Endothelial cell of umbilical vein (primary cell): ENCODE results near the gene SPSB1. TPM values are rescaled to one million over a fixed set of nuclear protein-coding genes. Genes with fewer than 3 reads are reported as not detected.

Experiments used
- BruUV-seq: library from RNA; stranded (reverse); fragments of 400-500 nt; replicated peaks from 2 replicates; lab custom pipeline; 2021; lab: Mats Ljungman, UMichigan
- CTCF ChIA-PET: fragments of 300-600, 350-600 bp; sonication (Branson Sonifier 250); formaldehyde crosslinking; loops from one replicate; lab custom pipeline; 2021; ENCODE audit warnings: antibody characterized with exemption, inconsistent platforms; lab: Charles Lee
- POLR2A ChIA-PET: fragments of 300-600, 350-600 bp; sonication (Branson Sonifier 250); formaldehyde crosslinking; loops from one replicate; lab custom pipeline; 2021; ENCODE audit warnings: antibody characterized with exemption, inconsistent platforms; lab: Charles Lee
- DNase-seq: peaks from one replicate; pipeline ENCODE4 v3.0.0-alpha.2; 2011; ENCODE audit warnings: low read depth, low spot score
- FAIRE-seq: peaks from 2 replicates; lab custom pipeline; 2011; peaks lifted over from hg19 to GRCh38; lab: Jason Lieb, UNC
- H2AFZ ChIP-seq: 2 replicates; pipeline ENCODE4 v1.6.0; 2012; ENCODE audit warnings: low read depth, low read length, control low read depth, inconsistent platforms
- H3K27ac ChIP-seq: 2 replicates; pipeline ENCODE4 v1.5.1; 2011; ENCODE audit warnings: low read depth, mild to moderate bottlenecking, control low read depth, low read length, moderate library complexity; ENCODE audit not compliant: insufficient read depth
- H3K27me3 ChIP-seq, 2 experiments: 2 replicates each; pipeline versions ENCODE4 v1.6.0 to v1.6.1; 2011; ENCODE audit warnings: low read length in 2 of 2, mixed read lengths in 1 of 2; ENCODE audit not compliant: control insufficient read depth in 2 of 2, insufficient read depth in 2 of 2
- H3K36me3 ChIP-seq, 2 experiments: 2 replicates in 1 of 2; 3 replicates in 1 of 2; pipeline ENCODE4 v1.5.1; 2011; ENCODE audit warnings: low read length in 2 of 2, mild to moderate bottlenecking in 1 of 2, moderate library complexity in 1 of 2; ENCODE audit not compliant: control insufficient read depth in 2 of 2, insufficient read depth in 2 of 2; ENCODE audit errors: extremely low read depth in 1 of 2
- H3K4me1 ChIP-seq: 3 replicates; pipeline ENCODE4 v1.5.1; 2011; ENCODE audit warnings: mild to moderate bottlenecking, low read length; ENCODE audit not compliant: control insufficient read depth, insufficient read depth; ENCODE audit errors: extremely low read depth
- H3K4me2 ChIP-seq: 2 replicates; pipeline ENCODE4 v1.6.1; 2011; ENCODE audit warnings: low read length, control low read depth, mixed read lengths; ENCODE audit not compliant: insufficient read depth
- H3K4me3 ChIP-seq, 3 experiments: fragments of 200-600 bp in 1 of 3; sonication (generic), shearing (Covaris generic) in 1 of 3; replicated peaks in 1 of 3; 2 replicates each; pipeline ENCODE4 v1.5.1; 2011 to 2016; ENCODE audit warnings: control low read depth in 3 of 3, low read length in 3 of 3, mild to moderate bottlenecking in 2 of 3, inconsistent platforms in 1 of 3, low read depth in 1 of 3, moderate library complexity in 1 of 3; ENCODE audit not compliant: insufficient read depth in 1 of 3
- H3K79me2 ChIP-seq: 2 replicates; pipeline ENCODE4 v1.6.0; 2012; ENCODE audit warnings: low read length, inconsistent platforms; ENCODE audit not compliant: control insufficient read depth, insufficient read depth
- H3K9ac ChIP-seq: replicated peaks from 2 replicates; pipeline ENCODE3; 2011; ENCODE audit warnings: low read length, control low read depth; ENCODE audit not compliant: insufficient read depth; ENCODE audit errors: extremely low read depth
- H3K9me1 ChIP-seq: replicated peaks from 3 replicates; pipeline ENCODE4 v1.6.0; 2011; ENCODE audit warnings: mild to moderate bottlenecking, low read length; ENCODE audit not compliant: control insufficient read depth, insufficient read depth; ENCODE audit errors: extremely low read depth
- H3K9me3 ChIP-seq: replicated peaks from 2 replicates; pipeline ENCODE4 v1.5.1; 2012; ENCODE audit warnings: low read length, inconsistent platforms; ENCODE audit not compliant: control insufficient read depth, insufficient read depth
- H4K20me1 ChIP-seq: replicated peaks from 2 replicates; pipeline ENCODE3; 2011; ENCODE audit warnings: mild to moderate bottlenecking, low read length; ENCODE audit not compliant: control insufficient read depth, insufficient read depth; ENCODE audit errors: extremely low read depth
- CTCF ChIP-seq, 2 donors: IDR thresholded peaks; 1 replicate in 1 of 2; 2 replicates in 1 of 2; pipeline ENCODE4 v1.5.1; 2011; ENCODE audit warnings: low read length in 2 of 2, mild to moderate bottlenecking in 2 of 2, moderate library complexity in 2 of 2, control low read depth in 1 of 2, inconsistent platforms in 1 of 2, low read depth in 1 of 2; ENCODE audit not compliant: insufficient read depth in 1 of 2; ENCODE audit errors: extremely low read depth in 1 of 2
- EZH2 ChIP-seq: IDR thresholded peaks from 2 replicates; pipeline ENCODE4 v1.6.1; 2012; ENCODE audit warnings: borderline replicate concordance, low read depth, mild to moderate bottlenecking, moderate library complexity, low read length, inconsistent platforms; ENCODE audit not compliant: severe bottlenecking
- FOS ChIP-seq: IDR thresholded peaks from 2 replicates; pipeline ENCODE4 v1.6.1; 2011; ENCODE audit warnings: mild to moderate bottlenecking, low read length, moderate library complexity, borderline replicate concordance; ENCODE audit not compliant: insufficient read depth
- GATA2 ChIP-seq: IDR thresholded peaks from 2 replicates; pipeline ENCODE4 v1.7.0; 2011; ENCODE audit warnings: low read depth, mild to moderate bottlenecking, moderate library complexity, mixed read lengths, low read length; ENCODE audit not compliant: insufficient read length, insufficient read depth
- JUN ChIP-seq: IDR thresholded peaks from 2 replicates; pipeline ENCODE4 v1.6.1; 2011; ENCODE audit warnings: borderline replicate concordance, low read depth; ENCODE audit not compliant: insufficient read length, insufficient read depth
- MYC ChIP-seq: IDR thresholded peaks from one replicate; pipeline ENCODE4 v1.6.1; 2011; ENCODE audit warnings: mild to moderate bottlenecking, low read depth, low read length
- POLR2A ChIP-seq: IDR thresholded peaks from 2 replicates; pipeline ENCODE4 v1.6.1; 2012; ENCODE audit warnings: low read depth, mild to moderate bottlenecking, control low read depth, low read length
- POLR2AphosphoS5 ChIP-seq: IDR thresholded peaks from 2 replicates; pipeline ENCODE4 v1.6.1; 2012; ENCODE audit warnings: low read depth, mild to moderate bottlenecking, control low read depth, low read length, moderate library complexity; ENCODE audit not compliant: insufficient read depth
- dilution Hi-C: fragments of 300-500 bp; cut with MboI; formaldehyde crosslinking; loops from one replicate; pipeline ENCODE4 v1.15.0; 2019; ENCODE audit warnings: low sequenced_read_pairs; ENCODE audit not compliant: extremely low pct_ligation_motif_present
- intact Hi-C: fragments of 100-400 bp; cut with micrococcal nuclease; formaldehyde crosslinking; loops from one replicate; pipeline ENCODE4 v1.10.0; 2022
- polyA plus RNA-seq, 4 experiments: library from polyadenylated mRNA; depleted of rRNA in 3 of 4; stranded (reverse) in 3 of 4; unstranded in 1 of 4; fragments of >200 nt; gene quantifications; 2 replicates each; pipeline versions ENCODE4 v1.2.1 to v1.2.3, GENCODE V29; 2011 to 2012; ENCODE audit warnings: missing spikeins in 1 of 4
- total RNA-seq: library from RNA; stranded (reverse); gene quantifications from 2 replicates; pipeline ENCODE4 v1.2.3, GENCODE V29; 2021
- TF ChIP-seq, protein P1 (sequence below): IDR thresholded peaks from 2 replicates; pipeline ENCODE4 v1.6.1; 2011; ENCODE audit not compliant: insufficient read depth, insufficient read length

Gene SPSB1
- total and polyA plus RNA-seq, 2 donors (not counting 3 experiments of a cell fraction or from before 2014, with no cell fraction given): 41.9 to 61.2 TPM

DNA sequence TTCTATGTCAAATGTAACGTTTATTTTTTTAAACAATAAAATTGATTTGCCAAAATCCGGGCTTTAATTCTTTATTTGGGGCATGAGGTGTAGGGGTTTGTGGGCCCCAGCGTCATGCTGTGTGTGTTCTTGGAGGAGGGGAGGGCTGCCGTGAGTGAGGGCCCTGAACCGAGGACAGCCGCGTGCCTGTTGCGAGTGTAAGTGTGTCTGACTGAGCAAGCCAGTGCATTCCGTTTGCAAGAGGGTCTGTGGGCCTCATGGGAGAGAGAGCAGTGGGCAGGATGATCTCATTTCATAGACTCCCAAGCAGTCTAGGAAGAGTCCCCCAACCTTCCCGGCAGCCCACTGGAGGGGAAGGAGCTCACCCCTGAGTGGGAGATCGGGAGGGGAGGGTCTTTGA is 21.4 kb upstream of the SPSB1 start:
- Histone ChIP-seq H4K20me1 (no peaks in the 10 kb centered on the region), H3K9ac (no peak overlapping the region), H3K36me3 (no peaks in the 10 kb centered on the region), H3K9me3 (no peaks in the 10 kb centered on the region), H2AFZ (no peak overlapping the region), H3K27ac (no peak overlapping the region), H3K4me3 (no peak overlapping the region), H3K4me1 (peaks cover 11% of the 10 kb centered on the region), H3K9me1 (no peaks in the 10 kb centered on the region), H3K4me2 (no peak overlapping the region), H3K27me3 (no peaks in the 10 kb centered on the region), H3K79me2 (no peaks in the 10 kb centered on the region)
- TF ChIP-seq GATA2: no peak
- TF ChIP-seq, protein P1, sequence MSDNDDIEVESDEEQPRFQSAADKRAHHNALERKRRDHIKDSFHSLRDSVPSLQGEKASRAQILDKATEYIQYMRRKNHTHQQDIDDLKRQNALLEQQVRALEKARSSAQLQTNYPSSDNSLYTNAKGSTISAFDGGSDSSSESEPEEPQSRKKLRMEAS: no peak
- TF ChIP-seq FOS: no peak
- no peak for TF ChIP-seq POLR2AphosphoS5
- TF ChIP-seq EZH2: no peak
- no peak for TF ChIP-seq CTCF (IDR thresholded peaks at IDR 0.05; ENCODE audit: extremely low read depth in 1 of 2, insufficient read depth in 1 of 2, low read depth in 1 of 2, low read length in 2 of 2)
- no peak for TF ChIP-seq JUN
- TF ChIP-seq POLR2A: no peak
- TF ChIP-seq MYC: no peak
- POLR2A ChIA-PET: no interaction called here
- dilution Hi-C loops: no loop called here
- no peak for FAIRE-seq
- intact Hi-C loops: no loop called here
- no peak for DNase-seq
- CTCF ChIA-PET: interaction anchor here (9.6 kb wide), 1 partner anchor 220 kb away, joined by 232 read pairs; no protein-coding TSS in a partner anchor
- BruUV-seq: no TSS peak
